ENCODE measurements around the gene ACER3.
A peak's percentile ranks its signal among the peaks of the same experiment; 100 is the strongest.
"Not testable (repeated sequence)": the region's sequence is repeated elsewhere in the genome, so short reads cannot be mapped to it uniquely, and the experiment has no call there.

ACER3 gene

DNA sequence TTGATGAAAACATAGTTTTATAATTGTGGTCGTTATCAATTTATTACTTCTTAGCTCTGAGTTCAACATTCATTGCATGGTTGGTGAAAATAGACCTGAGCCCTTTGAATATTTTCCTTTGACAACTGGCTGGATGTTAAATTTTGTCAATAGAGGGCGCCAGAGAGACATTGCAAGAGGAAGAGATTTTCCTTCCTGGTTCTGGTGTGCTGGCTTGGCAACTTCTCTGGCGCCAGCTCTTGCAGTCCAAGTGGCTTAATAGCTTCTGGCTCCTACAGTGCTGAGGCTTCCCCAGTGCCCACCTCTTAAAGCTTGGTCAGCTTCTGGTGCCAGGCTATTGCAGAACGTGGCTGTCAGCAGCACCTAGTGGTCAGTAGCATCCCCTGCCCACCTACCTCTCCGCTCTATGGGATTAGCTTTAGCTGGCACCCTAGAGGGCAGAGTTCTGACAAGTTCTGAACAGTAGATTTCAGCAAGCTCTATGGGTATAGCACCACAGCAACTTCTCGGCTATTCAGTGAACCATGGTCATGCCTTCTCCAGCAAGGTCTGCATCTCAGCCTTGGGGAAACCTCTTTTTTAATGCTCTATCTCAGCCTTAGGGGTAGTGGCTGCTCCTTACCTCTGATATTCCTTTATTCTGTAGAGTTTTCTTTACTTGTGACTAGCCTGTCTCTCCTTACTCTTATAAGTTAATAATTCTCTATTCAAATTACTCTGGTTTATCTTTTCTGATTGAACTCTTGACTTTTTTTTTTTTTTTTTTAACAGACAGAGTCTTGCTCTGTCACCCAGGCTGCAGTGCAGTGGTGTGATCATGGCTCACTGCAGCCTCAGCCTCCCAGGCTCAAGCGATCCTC is 59.4 kb downstream of the ACER3 start:
- peak; percentile 73 for DNase-seq (ENCODE audit: low spot score)

- DNase-seq (ENCODE audit: low spot score) = no peak
Observed at GRCh38 chr11:76927160-76927559, 66.4 kb downstream of the ACER3 start.

DNA sequence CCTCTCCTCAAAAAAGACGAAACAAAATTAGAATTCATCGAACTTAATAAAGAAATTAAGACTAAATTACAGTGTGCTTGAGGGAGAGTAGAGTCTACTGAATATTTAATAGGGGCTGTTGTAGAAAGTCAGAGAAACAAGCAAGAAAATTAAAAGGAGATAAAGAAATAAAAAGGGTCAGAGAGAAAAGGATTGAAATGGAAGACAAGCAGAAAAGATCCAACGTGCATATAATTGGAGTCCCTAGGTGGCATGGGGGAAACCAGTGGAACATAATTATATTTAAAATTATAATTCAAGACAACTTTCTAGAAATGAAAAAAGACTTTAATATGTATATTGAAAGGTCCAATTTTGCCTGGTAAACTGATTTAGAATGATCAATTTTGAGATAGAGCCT is 74.3 kb downstream of the ACER3 start:
- no peak for DNase-seq (ENCODE audit: low spot score)

- DNase-seq (ENCODE audit: low spot score) = no peak
Observed at GRCh38 chr11:76939219-76939631, 78.5 kb downstream of the ACER3 start.

GRCh38 chr11:76944225-76944624 is 83.5 kb downstream of the ACER3 start:
- DNase-seq (ENCODE audit: low spot score) = no peak

DNA sequence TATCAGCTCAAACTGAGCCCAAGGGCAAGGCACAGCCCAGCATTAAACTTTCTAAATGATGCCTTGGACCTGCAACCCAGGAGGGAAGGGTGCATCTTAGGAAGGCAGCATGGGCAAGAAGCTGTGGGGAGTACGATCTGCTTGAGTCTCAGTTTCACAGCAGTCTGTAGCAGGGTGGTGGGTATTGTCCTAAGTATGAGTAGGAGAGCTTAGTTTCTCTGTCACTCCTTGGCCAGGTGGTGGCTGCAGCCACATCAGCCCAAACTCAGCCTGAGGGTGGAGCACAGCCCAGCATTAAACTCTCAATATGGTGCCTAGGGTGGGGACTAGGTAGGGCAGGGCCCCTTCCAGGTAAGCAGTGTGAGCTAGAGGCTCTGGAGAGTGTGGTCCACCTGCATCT is 85.5 kb downstream of the ACER3 start:
- DNase-seq (ENCODE audit: low spot score) = no peak

- DNase-seq (ENCODE audit: low spot score) = no peak
Observed at GRCh38 chr11:76947190-76947589, 86.5 kb downstream of the ACER3 start.

- no peak for DNase-seq (ENCODE audit: low spot score)
Observed at GRCh38 chr11:76947800-76948199, 87.1 kb downstream of the ACER3 start.

GRCh38 chr11:76955459-76956114 is 94.9 kb downstream of the ACER3 start:
- DNase-seq (ENCODE audit: low spot score) = no peak

GRCh38 chr11:76962583-76963416 is 102.1 kb downstream of the ACER3 start:
- no peak for DNase-seq (ENCODE audit: low spot score)

- not testable (repeated sequence) for DNase-seq (ENCODE audit: low spot score)
Observed at GRCh38 chr11:76963417-76964168, 102.9 kb downstream of the ACER3 start.

GRCh38 chr11:76972051-76972450 is 111.3 kb downstream of the ACER3 start:
- DNase-seq (ENCODE audit: low spot score) = no peak

GRCh38 chr11:76974179-76974891 is 113.6 kb downstream of the ACER3 start:
- no peak for DNase-seq (ENCODE audit: low spot score)

DNA sequence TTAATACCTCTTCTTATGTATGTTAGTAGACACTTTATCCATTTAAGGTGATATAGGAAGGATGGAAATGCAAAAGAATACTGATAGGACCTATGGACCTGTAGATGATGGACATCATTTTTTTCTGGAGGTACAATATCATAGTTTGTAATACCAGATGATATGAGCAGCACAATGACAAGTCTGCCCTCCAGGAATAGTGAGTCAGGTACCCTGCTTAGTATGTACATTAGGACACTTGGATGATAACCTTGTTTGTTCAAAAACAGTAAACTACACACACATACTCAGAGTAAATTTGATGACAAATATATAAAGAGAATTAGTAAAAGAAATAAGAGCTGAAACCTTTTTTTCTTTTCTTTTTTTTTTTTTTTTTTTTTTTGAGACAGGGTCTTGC is 114.8 kb downstream of the ACER3 start:
- DNase-seq (ENCODE audit: low spot score) = no peak

DNA sequence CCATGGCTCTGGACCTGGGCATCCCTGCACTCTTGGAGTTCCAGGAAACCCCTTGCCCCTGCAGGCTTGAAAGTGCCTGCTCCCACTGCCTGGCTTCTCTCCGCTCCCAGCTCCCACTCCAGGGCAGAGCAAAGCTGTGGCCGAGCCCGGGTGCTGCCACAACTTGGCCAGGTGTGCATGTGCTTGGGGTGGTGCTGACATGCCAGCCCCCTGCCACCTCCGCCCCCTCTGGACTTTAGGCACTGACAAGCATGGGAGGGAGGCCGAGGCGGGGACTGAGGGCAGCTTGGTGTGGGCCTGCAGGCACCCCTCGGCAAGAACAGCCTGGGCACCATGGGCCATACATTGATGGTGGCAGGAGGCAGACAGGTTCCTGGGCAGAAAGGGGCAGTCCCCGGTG is 117.1 kb downstream of the ACER3 start:
- DNase-seq (ENCODE audit: low spot score) = no peak

GRCh38 chr11:76978239-76978638 is 117.5 kb downstream of the ACER3 start:
- DNase-seq (ENCODE audit: low spot score) = no peak

GRCh38 chr11:76978818-76979217 is 118.1 kb downstream of the ACER3 start:
- DNase-seq (ENCODE audit: low spot score) = no peak

DNA sequence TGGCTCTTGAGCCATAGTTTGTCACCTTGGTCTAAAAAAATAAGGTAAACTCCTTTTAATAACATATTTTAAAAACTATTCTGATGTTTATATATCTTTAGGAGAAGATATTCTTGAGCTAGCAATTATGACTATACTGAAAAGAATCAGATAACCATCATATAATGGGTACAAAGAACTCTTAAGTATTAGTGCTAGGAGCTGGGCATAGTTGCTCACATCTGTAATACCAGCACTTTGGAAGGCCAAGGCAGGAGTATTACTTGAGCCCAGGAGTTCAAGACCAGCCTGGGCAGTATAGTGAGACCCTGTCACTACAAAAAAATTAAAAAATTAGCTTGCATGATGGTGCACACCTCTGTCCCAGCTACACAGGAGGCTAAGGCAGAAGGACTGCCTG is 119.5 kb downstream of the ACER3 start:
- no peak for DNase-seq (ENCODE audit: low spot score)

GRCh38 chr11:76984743-76985142 is 124.0 kb downstream of the ACER3 start:
- no peak for DNase-seq (ENCODE audit: low spot score)

- no peak for DNase-seq (ENCODE audit: low spot score)
Observed at GRCh38 chr11:76987203-76987602, 126.5 kb downstream of the ACER3 start.

GRCh38 chr11:76990628-76991027 is 129.9 kb downstream of the ACER3 start:
- DNase-seq (ENCODE audit: low spot score) = no peak
